HG03432 (cell line): Measurements from ENCODE around the gene CKB.

ENCODE experiments used
- ATAC-seq: cut with Tn5 transposase; IDR thresholded peaks from one replicate; pipeline ENCODE4 v1.9.1; 2021; ENCODE audit warnings: mild to moderate bottlenecking, moderate library complexity; ENCODE audit not compliant: unreplicated experiment

CKB gene

GRCh38 chr14:103522649-103523574 lies at the start of gene CKB:
CKB (minus strand) TSS chr14:103522830; CDS start chr14:103522493, 337 bp downstream.
- ATAC-seq = no peak

- ATAC-seq = no peak
Observed at GRCh38 chr14:103569408-103569807, 46.8 kb upstream of the CKB start.

- no peak for ATAC-seq
Observed at GRCh38 chr14:103568952-103569351, 46.3 kb upstream of the CKB start.

GRCh38 chr14:103563844-103564505 lies 41.3 kb upstream of the CKB start:
- ATAC-seq = no peak

- ATAC-seq = no peak
Observed at GRCh38 chr14:103563226-103563620, 40.6 kb upstream of the CKB start.

GRCh38 chr14:103562429-103563225 lies 40.0 kb upstream of the CKB start, which contains the start of the genes BAG5 and COA8:
BAG5 (minus strand) TSS chr14:103562657; CDS start chr14:103561164, 1,493 bp downstream.
COA8 (plus strand) TSS chr14:103562960; CDS start chr14:103563002, 42 bp downstream.
- ATAC-seq = peak; percentile 86

GRCh38 chr14:103562179-103562428 lies 39.5 kb upstream of the CKB start:
- peak; percentile 33 for ATAC-seq

- peak; percentile 20 for ATAC-seq
Observed at GRCh38 chr14:103561381-103562178, 39.0 kb upstream of the CKB start.

- ATAC-seq = no peak
Observed at GRCh38 chr14:103560691-103561090, 38.1 kb upstream of the CKB start.

- no peak for ATAC-seq
Observed at GRCh38 chr14:103559766-103560165, 37.1 kb upstream of the CKB start.

- no peak for ATAC-seq
Observed at GRCh38 chr14:103558071-103558882, 35.6 kb upstream of the CKB start.

GRCh38 chr14:103556946-103557758 lies 34.5 kb upstream of the CKB start:
- ATAC-seq = no peak

GRCh38 chr14:103555559-103556337 lies 33.1 kb upstream of the CKB start:
- ATAC-seq = no peak

- ATAC-seq = no peak
Observed at GRCh38 chr14:103552846-103553210, 30.2 kb upstream of the CKB start.

- no peak for ATAC-seq
Observed at GRCh38 chr14:103552011-103552845, 29.6 kb upstream of the CKB start.

- ATAC-seq = no peak
Observed at GRCh38 chr14:103551338-103551762, 28.7 kb upstream of the CKB start.
